Measurements from ENCODE around the gene NDUFB2.
"Not testable (repeated sequence)": the region's sequence is repeated elsewhere in the genome, so short reads cannot be mapped to it uniquely, and the experiment has no call there.

Gene NDUFB2

DNA sequence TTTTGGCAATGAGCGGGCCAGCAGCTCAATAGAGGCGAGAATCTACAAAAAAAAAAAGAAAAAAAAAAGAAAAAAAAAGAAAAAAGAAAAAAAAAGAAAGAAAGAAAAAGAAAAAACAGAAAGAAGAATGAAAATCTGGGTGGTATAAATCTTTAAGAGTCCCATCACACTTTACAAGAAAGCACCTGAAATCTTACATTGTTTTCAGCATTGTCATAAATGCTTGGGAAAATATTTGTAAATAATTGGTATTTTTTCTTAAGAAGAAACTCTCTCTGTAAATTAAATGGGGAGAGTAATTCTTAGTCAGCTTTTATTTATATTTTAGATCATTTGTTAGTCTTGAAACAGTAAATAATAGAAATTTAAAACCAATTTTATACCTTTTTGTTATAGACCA is 38.2 kb downstream of the NDUFB2 start:
- DNase-seq (ENCODE audit: low spot score) = no peak

DNA sequence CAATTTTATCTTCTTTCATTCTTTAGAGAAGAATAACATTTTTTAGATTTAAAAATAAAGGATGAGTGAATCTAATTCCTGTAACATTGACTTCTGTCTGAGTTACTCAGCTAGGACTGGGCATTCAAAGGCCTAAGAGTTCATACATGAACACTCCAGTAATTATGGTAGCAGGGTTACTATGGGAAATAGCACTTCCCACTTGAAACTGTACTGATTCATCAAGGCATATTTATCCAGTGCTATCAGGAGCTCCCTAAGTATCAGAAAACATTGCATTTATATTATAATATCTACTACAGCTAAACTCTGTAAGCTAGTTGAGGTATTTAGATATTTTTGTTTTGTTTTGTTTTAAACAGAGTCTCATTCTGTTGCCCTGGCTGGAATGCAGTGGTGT is 41.8 kb downstream of the NDUFB2 start:
- no peak for DNase-seq (ENCODE audit: low spot score)

DNA sequence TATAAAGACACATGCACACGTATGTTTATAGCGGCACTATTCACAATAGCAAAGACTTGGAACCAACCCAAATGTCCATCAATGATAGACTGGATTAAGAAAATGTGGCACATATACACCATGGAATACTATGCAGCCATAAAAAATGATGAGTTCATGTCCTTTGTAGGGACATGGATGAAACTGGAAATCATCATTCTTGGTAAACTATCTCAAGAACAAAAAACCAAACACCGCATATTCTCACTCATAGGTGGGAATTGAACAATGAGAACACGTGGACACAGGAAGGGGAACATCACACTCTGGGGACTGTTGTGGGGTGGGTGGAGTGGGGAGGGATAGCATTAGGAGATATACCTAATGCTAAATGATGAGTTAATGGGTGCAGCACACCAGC is 46.7 kb downstream of the NDUFB2 start:
- DNase-seq (ENCODE audit: low spot score) = not testable (repeated sequence)

DNA sequence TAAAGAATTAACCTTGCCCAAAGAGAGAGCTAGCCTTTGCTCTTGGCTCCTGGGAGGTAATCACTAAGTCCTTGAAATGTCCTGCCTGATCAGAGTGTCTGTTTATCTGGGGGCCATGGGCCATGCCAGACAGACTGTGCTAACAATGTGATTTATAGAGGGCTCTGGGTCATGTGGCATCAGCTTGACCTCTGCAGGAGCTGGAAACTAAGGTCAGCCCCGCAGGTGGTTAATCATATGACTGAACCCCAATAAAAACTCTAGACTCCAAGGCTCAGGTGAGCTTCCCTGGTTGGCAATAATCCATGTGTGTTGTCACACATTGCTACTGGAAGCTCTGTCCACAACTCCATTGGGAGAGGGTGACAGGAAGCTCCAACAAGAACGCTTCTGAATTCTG is 47.5 kb downstream of the NDUFB2 start:
- DNase-seq (ENCODE audit: low spot score) = no peak

DNA sequence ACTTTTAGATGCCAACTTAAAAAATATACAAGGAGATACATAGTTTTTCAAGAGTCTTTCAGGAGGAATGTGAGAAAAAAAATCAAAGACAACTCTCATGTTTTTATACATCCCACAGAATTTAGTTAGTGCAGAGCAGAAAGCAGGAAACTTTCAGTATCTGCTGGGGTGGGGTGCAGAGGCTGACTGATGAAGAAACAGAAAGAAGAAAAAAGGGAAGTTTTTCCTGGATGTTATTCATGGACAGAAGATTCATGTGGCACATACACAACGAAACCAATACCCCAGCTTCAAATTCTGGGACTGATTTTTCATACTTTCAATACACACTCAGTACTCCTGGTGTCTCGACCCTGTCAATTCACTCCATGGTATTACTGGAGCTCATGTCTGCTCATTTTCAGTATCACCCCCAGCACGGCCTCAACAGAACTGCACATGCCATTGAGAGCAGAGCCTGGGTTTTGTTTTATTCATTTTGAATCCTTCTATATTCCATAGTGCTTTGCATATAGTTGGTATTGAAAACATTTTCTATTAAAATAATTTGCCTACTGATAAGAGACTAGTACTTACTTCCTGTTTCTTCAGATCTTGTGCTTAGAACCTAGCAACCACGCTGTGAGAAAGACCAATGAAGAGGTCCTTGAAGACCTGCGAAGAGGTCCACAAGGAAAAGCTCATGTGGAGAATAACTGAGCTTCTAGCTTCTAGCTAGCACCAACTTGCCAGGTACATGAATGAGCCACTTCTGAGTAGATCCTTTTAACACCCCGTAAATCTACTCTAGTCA is 49.0 kb downstream of the NDUFB2 start:
- no peak for DNase-seq (ENCODE audit: low spot score)

DNA sequence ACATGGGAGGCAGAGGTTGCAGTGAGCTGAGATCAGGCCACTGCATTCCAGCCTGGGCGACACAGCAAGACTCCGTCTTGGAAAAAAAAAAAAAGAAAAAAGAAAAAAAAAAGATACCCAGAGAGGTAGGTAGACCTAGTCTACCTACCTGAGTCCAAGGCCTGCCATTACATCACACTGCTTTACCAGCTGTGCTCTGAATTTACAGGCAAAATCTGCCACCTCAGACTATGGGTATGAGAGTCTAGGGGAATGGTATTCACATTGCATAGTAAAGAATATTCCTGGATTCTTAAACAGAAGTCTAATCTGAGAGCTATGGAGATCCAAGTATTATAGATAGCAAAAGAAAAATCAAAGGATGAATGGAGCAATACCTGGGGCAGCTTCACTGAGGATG is 50.2 kb downstream of the NDUFB2 start:
- no peak for DNase-seq (ENCODE audit: low spot score)

DNA sequence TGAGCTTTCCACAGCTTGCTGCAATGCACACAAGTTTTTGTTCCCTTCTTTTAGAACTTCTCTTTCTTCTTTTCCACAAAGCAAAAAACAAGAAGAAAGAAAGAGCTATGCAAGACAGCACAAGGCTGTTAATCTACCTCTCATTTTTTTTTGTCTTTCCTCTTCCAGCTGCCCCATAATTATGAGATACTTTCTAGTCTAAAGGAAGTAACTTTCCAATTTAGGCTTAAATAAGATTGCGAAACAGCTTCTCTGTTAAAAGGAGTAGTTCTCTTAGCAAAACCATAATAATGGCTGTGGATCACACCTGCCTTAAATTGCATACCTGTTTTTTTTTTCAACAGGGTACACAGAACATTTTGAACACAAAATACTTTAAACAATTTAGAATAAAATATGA is 56.0 kb downstream of the NDUFB2 start:
- no peak for DNase-seq (ENCODE audit: low spot score)

DNA sequence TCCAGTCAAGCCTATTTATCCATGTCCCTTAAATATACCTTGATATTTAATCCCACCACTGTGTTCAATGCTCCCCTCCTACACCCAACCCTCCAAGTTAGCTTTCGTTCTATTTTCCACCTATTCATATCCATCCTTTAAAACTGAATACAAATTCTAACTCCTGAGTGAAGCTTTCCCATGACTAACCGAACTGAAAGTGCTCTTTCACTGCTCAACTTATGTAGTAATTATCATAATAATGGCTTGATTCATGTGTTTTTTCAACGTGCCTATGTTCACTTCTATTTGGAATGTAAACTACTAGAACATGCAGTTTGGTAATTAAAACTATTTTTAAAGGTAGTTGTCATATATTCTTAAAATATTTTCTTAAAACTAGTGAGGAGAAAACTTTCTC is 58.0 kb downstream of the NDUFB2 start:
- no peak for DNase-seq (ENCODE audit: low spot score)

All from germinal center (tissue), 1 donor.